Neural progenitor cell (in vitro differentiated cells): Measurements from ENCODE around the gene RMP24.

Source experiments
- CTCF ChIP-seq: fragments of 200-600 bp; sonication (generic); IDR thresholded peaks from 2 replicates; pipeline ENCODE4 v1.5.1; 2017; ENCODE audit warnings: antibody characterized with exemption, mild to moderate bottlenecking
- EZH2 ChIP-seq: fragments of 200-600 bp; sonication (generic); IDR thresholded peaks from 2 replicates; pipeline ENCODE4 v1.6.1; 2017; ENCODE audit warnings: antibody characterized with exemption, mild to moderate bottlenecking, moderate library complexity
- EZH2phosphoT487 ChIP-seq: fragments of 200-600 bp; sonication (generic); IDR thresholded peaks from 2 replicates; pipeline ENCODE4 v1.6.1; 2017; ENCODE audit warnings: antibody characterized with exemption

GRCh38 chr18:35983147-35983546 is 10.7 kb downstream of the RMP24 start:
- TF ChIP-seq EZH2 (no peak), CTCF (no peak), EZH2phosphoT487 (no peak)
